HG03196 (cell line): ENCODE data around the gene KIF16B.

Source experiments
- ATAC-seq: cut with Tn5 transposase; IDR thresholded peaks from one replicate; pipeline ENCODE4 v1.9.1; 2021; ENCODE audit not compliant: unreplicated experiment

The KIF16B gene

DNA sequence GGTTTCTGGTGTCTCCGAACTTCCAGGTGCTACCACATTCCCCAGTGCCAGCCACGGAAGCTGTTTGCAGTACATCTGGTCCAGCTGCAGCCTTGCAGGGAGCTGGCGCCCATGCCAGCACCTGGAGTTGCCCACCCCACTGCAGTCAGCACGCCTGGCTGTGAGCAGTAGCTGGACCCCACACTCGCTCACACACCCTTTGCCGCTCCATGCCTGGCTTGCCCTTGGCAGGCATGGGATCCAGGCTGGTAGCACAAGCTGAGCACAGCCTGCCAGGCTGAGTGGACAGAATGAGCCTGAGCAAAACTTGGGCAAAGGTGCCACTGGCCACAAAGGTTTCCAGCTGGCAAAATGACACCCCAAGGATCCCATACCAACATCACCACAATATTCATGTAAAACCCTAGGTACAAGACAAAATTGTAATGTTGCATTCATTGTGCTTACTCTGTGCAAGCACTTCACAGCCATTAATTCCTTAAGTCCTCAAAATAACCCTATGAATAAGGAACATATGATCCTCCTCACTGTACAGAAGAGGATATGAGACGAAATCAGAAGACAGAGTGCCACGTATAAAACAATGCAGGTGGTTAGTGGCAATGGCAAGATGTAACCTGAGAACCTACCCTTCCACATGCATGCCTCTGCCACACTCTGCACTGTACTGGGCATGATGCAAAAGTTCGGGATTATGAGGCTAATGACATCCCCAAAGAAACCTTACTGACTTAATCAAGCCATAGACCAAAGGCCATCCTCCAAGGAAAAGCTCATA lies 18.3 kb downstream of the KIF16B start:
- no peak for ATAC-seq

- ATAC-seq: no peak
Observed at GRCh38 chr20:16553684-16554083, 19.6 kb downstream of the KIF16B start.

GRCh38 chr20:16553101-16553500 lies 20.1 kb downstream of the KIF16B start:
- no peak for ATAC-seq

DNA sequence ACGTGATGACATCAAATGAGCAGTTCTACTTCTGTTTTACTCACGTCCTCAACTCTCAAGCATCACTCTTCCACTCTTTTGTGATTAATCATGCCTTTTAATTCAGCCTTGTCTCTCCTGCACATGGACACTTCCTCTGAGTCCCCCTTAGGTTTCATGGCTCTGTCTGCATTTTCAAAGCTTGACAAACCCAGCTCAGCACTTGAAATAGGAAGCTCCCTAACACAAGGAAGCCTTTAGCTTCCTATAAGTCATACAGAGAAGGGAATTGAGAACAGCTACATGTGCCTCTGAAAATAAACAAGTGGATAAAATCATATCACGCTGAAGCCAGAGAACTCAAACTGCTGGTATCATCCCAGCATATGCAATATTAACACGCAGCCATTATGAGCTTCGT lies 21.2 kb downstream of the KIF16B start:
- no peak for ATAC-seq

DNA sequence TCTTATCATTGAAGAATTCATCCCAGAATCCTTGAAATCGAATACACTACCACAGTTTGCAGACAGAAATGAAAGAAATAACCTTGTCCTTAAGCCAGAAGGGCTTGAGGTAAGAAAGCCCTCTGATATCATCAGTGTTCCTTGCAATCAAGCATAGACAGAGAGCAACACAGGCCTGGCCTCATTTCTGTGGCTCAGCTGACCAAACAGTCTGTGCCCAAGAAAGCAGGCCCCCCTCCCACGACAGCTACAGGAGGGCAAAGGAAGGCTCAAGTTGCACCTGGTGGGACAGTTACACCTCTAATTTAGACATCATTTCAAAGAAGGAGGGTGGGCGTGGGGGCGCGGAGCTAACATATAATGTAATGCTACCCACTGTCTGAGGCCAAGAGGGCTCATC lies 21.6 kb downstream of the KIF16B start:
- no peak for ATAC-seq

DNA sequence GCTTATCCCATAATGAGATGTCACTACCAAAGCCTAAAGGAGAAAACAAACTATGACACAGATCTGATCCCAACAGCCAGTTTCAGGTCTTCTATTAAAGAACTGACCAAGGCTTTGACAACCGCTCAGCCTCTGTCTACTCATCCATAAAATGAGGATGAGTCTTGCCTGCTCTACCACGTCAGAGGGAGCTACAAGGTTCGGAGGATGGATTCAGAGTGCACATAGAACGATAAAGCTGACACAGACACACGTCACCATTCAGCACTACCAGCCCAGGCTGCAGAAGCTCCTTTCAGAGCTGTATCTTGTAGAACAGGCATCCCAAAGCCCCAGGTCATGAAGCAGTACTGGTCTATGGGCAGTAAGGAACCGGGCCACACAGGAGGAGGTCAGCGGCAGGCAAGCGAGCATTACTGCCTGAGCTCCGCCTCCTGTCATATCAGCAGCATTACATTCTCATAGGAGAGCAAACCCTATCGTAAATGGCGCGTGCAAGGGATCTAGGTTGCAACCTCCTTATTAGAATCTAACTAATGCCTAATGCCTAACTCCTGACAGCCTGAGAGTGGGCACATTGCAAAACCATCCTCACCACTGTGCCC lies 25.1 kb downstream of the KIF16B start:
- ATAC-seq: no peak

DNA sequence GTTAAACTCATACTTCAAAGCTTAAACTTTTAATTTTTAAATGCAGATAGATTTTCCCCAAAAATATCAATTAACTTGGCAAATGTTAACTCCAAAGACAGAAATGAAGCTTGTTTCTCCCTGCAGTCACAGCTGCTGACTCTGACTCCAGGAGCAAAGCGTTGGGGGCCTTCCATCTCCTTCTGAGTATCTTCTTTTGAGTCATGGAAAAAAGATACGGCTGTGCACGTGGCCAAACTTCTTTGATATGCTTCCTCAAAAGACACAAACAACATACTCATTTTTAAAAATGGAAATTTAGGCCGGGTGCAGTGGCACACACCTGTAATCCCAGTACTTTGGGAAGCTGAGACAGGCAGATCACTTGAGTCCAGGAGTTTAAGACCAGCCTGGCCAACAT lies 28.3 kb downstream of the KIF16B start:
- ATAC-seq: no peak

DNA sequence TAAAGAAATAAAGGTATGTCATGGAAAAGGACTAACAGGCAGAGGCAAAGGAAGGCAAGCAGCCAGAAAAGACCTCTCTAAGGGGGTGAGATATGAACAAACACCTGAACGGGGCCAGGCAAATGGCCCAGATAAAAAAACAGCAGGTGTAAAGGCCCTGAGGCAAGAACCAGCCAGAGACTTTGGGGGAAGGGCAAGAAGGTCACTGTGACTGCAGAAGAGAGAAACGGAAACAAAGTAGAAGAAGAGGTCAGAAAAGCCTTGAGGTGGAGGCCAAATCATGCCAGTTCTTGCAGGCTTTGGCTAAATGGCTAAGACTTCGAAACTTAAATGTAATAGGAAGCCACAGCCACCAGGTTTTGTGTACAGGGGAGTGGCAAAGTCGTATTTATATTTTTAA lies 30.8 kb downstream of the KIF16B start:
- ATAC-seq: no peak

DNA sequence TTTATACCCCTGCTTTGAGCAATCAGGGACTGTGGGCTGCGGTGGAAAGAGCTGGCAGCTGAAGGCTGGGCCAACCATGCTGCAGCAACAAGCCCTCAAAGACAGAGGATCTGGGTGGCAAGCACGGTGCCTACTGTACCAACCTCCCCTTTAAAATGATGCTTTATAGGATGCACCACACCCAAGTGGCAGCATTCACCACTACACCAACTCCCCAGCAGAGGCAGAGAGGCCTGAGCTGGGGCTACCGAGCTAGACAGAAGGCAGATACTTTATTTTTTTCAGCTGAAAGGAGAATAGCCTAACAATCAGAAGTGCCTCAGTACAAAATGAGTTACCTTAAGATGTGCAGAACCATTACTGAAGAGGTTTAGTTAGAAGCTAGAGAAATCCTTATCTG lies 31.4 kb downstream of the KIF16B start:
- ATAC-seq: no peak

DNA sequence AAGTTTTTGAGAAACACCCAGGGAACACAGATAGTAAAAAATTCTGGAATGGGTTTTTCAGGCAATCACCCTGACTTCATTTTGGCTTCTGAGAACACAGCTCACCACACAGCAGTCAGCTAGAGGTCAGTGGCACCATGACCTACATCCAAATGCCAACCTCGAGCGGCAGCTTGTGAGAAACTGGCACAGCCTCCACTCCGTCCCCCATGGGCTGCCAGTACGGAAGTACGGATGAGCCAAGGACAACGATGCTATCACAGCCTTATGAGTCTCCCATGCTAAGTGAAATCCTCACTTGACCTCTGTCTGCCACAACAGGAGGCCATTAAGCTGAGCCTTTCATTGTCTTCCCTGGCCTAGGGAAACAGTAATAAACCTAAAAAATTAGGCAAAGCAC lies 32.0 kb downstream of the KIF16B start:
- no peak for ATAC-seq

GRCh38 chr20:16539280-16540021 lies 33.8 kb downstream of the KIF16B start:
- ATAC-seq: no peak

DNA sequence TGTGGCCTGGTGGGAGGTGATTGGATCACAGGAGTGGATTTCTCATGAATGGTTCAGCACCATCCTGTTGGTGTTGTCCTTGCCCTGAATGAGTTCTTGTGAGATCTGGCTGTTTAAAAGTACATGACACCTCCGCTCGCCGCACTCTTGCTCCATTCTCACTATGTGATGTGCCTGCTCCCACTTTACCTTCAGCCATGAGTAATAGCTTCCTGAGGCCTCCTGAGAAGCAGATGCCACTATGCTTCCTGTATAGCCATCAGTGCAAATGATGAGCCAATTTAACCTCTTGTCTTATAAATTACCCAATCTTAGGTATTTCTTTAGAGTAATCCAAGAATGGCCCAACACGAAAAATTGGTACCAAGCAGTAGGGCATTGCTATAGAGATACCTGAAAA lies 34.5 kb downstream of the KIF16B start:
- no peak for ATAC-seq

- no peak for ATAC-seq
Observed at GRCh38 chr20:16537918-16538317, 35.3 kb downstream of the KIF16B start.

- no peak for ATAC-seq
Observed at GRCh38 chr20:16537025-16537665, 36.1 kb downstream of the KIF16B start.

GRCh38 chr20:16535277-16535676 lies 38.0 kb downstream of the KIF16B start:
- ATAC-seq: no peak

- ATAC-seq: no peak
Observed at GRCh38 chr20:16533502-16533901, 39.7 kb downstream of the KIF16B start.

DNA sequence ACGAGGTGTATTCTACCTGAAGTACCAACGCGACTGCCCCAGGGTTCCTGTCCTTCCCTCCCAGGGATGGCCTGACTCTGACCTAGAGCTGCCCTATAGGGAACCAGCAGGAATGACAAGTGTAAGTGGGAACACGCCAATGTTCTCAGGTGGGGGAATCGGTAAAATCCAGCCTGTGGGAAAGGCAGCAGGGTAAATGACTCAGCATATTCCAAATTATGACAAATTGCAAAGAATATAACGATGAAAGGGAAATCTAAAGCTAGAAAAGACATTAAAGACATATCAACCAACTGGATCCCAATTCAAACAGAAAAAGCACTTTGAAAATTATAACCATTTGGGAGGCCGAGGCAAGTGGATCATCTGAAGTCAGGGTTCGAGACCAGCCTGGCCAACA lies 41.8 kb downstream of the KIF16B start:
- no peak for ATAC-seq

DNA sequence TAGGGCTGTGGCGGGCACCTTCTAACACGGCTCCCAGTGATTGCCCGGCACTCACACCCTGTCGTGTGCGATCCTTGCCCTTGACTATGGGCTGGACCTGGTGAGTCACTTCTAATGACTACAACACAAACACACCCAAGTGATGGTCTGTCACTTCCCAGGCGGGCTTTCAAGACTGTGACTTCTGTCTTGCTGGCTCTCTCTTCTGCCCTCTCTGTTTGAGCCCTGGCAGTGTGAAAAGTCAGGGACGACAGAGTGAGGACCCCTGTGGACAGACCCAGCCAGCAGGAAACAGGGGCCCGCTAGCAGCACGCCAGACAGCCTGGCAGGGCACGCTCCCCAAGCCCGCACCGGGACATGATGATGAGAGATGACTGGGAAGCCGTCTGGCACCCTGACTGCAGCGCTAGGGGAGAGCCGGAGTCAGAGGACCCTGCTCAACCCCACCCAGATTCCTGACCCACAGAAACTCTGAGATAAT lies 43.0 kb downstream of the KIF16B start:
- no peak for ATAC-seq

DNA sequence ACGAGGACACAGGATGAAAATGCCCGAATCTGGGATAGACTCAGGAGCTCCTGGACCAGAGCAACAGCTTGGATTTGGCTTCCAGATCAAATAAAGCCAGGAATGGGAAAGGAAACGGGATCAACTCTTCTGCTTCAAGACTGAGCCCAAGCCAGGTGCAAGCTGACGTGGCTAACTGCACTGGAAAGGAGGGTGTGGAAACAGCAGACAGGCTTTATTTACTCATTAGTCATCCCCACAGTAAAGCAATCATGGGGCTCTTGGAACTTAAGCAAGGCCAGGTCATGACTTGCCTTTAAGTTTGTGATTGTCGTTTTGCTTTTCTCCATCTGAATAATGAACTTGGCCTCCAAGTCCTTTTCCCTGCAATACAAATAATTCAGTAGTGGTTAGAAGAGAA lies 45.2 kb downstream of the KIF16B start:
- ATAC-seq: no peak

GRCh38 chr20:16527438-16527837 lies 45.8 kb downstream of the KIF16B start:
- ATAC-seq: no peak
